A549 (cell line): ENCODE data around the gene FXR2.

Experiments used
- BHLHE40 ChIP-seq: IDR thresholded peaks from 2 replicates; pipeline ENCODE4 v1.6.1; 2012; ENCODE audit warnings: low read depth, low read length, inconsistent platforms
- CBX8 ChIP-seq: fragments of 200-600 bp; sonication (generic); IDR thresholded peaks from 2 replicates; pipeline ENCODE4 v1.6.1; 2016
- CHD4 ChIP-seq: fragments of 200-600 bp; sonication (generic); IDR thresholded peaks from 2 replicates; pipeline ENCODE4 v1.6.1; 2016; ENCODE audit warnings: antibody characterized with exemption, mild to moderate bottlenecking, borderline replicate concordance
- CTCF ChIP-seq: fragments of >200 bp; sonication (Bioruptor Twin); formaldehyde crosslinking; IDR thresholded peaks from 3 replicates; pipeline ENCODE4 v1.5.1; 2016
- EP300 ChIP-seq, 2 experiments: fragments of >200 bp; sonication (Bioruptor Twin); formaldehyde crosslinking; IDR thresholded peaks; 2 replicates in 1 of 2; 3 replicates in 1 of 2; pipeline ENCODE4 v1.6.1; 2016 to 2017
- ESRRA ChIP-seq: fragments of 150-350 bp; IDR thresholded peaks from 2 replicates; pipeline ENCODE4 v1.6.1; 2014; ENCODE audit warnings: mild to moderate bottlenecking, low read length, borderline replicate concordance
- HDAC2 ChIP-seq: fragments of 200-600 bp; sonication (generic); IDR thresholded peaks from 2 replicates; pipeline ENCODE4 v1.6.1; 2016
- HOXA7 ChIP-seq: fragments of 250-450 bp; sonication (Bioruptor Pico); IDR thresholded peaks from 2 replicates; pipeline ENCODE4 v1.5.0; 2020; ENCODE audit warnings: mild to moderate bottlenecking, moderate library complexity
- KDM1A ChIP-seq: fragments of 200-600 bp; sonication (generic); IDR thresholded peaks from 2 replicates; pipeline ENCODE4 v1.6.1; 2016; ENCODE audit warnings: low read depth, mild to moderate bottlenecking
- POLR2A ChIP-seq: IDR thresholded peaks from 2 replicates; pipeline ENCODE4 v1.6.1; 2012; ENCODE audit warnings: mild to moderate bottlenecking, low read length
- POLR2AphosphoS2 ChIP-seq: conservative IDR thresholded peaks from 2 replicates; pipeline ENCODE4 v1.6.1; 2012; ENCODE audit warnings: low read length, improper control_type of control experiment, inconsistent platforms
- RCOR1 ChIP-seq: fragments of 150-350 bp; IDR thresholded peaks from 2 replicates; pipeline ENCODE4 v1.6.1; 2014; ENCODE audit warnings: antibody characterized with exemption, low read length, low read depth
- REST ChIP-seq: fragments of 200-600 bp; sonication (generic); IDR thresholded peaks from 2 replicates; pipeline ENCODE4 v1.6.1; 2016; ENCODE audit warnings: antibody characterized with exemption, mild to moderate bottlenecking, moderate library complexity
- ZFP36 ChIP-seq: fragments of 450-650 bp; IDR thresholded peaks from 2 replicates; pipeline ENCODE4 v1.6.1; 2014; ENCODE audit warnings: borderline replicate concordance; ENCODE audit not compliant: partially characterized antibody

- TF ChIP-seq HOXA7 (CRISPR knock-in tag) (no peak), CTCF (no peak), HDAC2 (no peak), POLR2AphosphoS2 (no peak), ESRRA (no peak), REST (no peak), POLR2A (no peak), ZFP36 (no peak), EP300 (IDR thresholded peaks at IDR 0.05) (no peak), RCOR1 (no peak), CHD4 (no peak), BHLHE40 (no peak), KDM1A (no peak), CBX8 (no peak)
Observed at GRCh38 chr17:7647018-7647417, 32.3 kb upstream of the FXR2 start.
